H1 (cell line): Measurements from ENCODE around the gene ASL.

ENCODE experiments used
- CEBPB ChIP-seq: IDR thresholded peaks from 2 replicates; pipeline ENCODE4 v1.6.1; 2012; ENCODE audit warnings: low read depth, low read length
- POLR2AphosphoS5 ChIP-seq: IDR thresholded peaks from 2 replicates; pipeline ENCODE4 v1.6.1; 2011; ENCODE audit warnings: low read depth, low read length
- TBP ChIP-seq: IDR thresholded peaks from 2 replicates; pipeline ENCODE4 v1.6.1; 2011; ENCODE audit warnings: low read depth, low read length, improper control_type of control experiment
- TF ChIP-seq, protein P1 (sequence below), 3 experiments: IDR thresholded peaks; 1 replicate in 2 of 3; 2 replicates in 1 of 3; pipeline versions ENCODE4 v1.5.1 to v1.6.1; 2011; ENCODE audit warnings: low read length in 3 of 3, mild to moderate bottlenecking in 3 of 3, inconsistent platforms in 2 of 3, low read depth in 1 of 3, moderate library complexity in 1 of 3; ENCODE audit not compliant: insufficient read depth in 1 of 3; ENCODE audit errors: control extremely low read depth in 1 of 3

DNA sequence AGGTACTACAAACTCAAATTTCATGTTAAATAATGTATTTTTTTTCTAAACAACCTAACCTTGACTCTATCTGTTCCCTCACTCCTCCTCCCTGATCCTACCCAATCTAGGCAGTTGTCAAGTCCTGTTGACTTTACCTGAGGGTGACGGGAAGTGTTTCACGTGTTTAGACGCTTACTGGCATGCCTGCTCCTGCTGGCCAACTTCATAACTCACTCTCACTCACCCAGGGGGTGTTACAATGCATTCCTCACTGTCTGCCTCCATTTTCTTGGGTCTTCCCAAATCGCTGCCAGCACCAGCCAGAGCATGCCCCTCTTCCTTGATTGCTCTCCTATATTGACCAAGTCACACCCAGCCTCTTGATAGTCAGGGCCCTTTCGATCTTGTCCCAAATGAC lies 67.4 kb downstream of the ASL start:
- TF ChIP-seq CEBPB: no peak
- TF ChIP-seq TBP: no peak
- TF ChIP-seq POLR2AphosphoS5: no peak
- TF ChIP-seq, protein P1, sequence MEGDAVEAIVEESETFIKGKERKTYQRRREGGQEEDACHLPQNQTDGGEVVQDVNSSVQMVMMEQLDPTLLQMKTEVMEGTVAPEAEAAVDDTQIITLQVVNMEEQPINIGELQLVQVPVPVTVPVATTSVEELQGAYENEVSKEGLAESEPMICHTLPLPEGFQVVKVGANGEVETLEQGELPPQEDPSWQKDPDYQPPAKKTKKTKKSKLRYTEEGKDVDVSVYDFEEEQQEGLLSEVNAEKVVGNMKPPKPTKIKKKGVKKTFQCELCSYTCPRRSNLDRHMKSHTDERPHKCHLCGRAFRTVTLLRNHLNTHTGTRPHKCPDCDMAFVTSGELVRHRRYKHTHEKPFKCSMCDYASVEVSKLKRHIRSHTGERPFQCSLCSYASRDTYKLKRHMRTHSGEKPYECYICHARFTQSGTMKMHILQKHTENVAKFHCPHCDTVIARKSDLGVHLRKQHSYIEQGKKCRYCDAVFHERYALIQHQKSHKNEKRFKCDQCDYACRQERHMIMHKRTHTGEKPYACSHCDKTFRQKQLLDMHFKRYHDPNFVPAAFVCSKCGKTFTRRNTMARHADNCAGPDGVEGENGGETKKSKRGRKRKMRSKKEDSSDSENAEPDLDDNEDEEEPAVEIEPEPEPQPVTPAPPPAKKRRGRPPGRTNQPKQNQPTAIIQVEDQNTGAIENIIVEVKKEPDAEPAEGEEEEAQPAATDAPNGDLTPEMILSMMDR (IDR thresholded peaks at IDR 0.05; ENCODE audit: control extremely low read depth in 1 of 3, insufficient read depth in 1 of 3, low read depth in 1 of 3, low read length in 3 of 3): no peak
